HL-60 (cell line): Measurements from ENCODE around the gene ATXN7L2.

Experiments used
- CTCF ChIP-seq: IDR thresholded peaks from one replicate; pipeline ENCODE4 v1.5.1; 2011; ENCODE audit warnings: low read length, control low read depth, inconsistent platforms; ENCODE audit not compliant: insufficient read depth
- GABPA ChIP-seq: IDR thresholded peaks from 2 replicates; pipeline ENCODE4 v1.6.1; 2012; ENCODE audit warnings: low read depth
- POLR2AphosphoS5 ChIP-seq: IDR thresholded peaks from 2 replicates; pipeline ENCODE4 v1.6.1; 2012; ENCODE audit warnings: low read depth
- REST ChIP-seq: IDR thresholded peaks from 2 replicates; pipeline ENCODE4 v1.6.1; 2012; ENCODE audit warnings: low read depth; ENCODE audit not compliant: insufficient replicate concordance

- TF ChIP-seq REST (no peak), CTCF (no peak), POLR2AphosphoS5 (no peak), GABPA (no peak)
Measured at GRCh38 chr1:109522026-109522425, 38.3 kb downstream of the ATXN7L2 start.
